Keratinocyte (primary cell): ENCODE measurements around the gene VPS4B. TPM values are rescaled to one million over a fixed set of nuclear protein-coding genes. Genes with fewer than 3 reads are reported as not detected.
A peak's percentile ranks its signal among the peaks of the same experiment; 100 is the strongest.

Experiments
- DNase-seq: peaks from one replicate; pipeline ENCODE4 v3.0.0-alpha.2; 2011; ENCODE audit warnings: low read depth, missing footprints, low spot score
- FAIRE-seq: peaks from 2 replicates; lab custom pipeline; 2011; peaks lifted over from hg19 to GRCh38; lab: Jason Lieb, UNC
- H2AFZ ChIP-seq: 2 replicates; pipeline ENCODE4 v1.6.0; 2012; ENCODE audit warnings: low read length, control low read depth, inconsistent platforms; ENCODE audit not compliant: control insufficient read depth
- H3K27ac ChIP-seq: 2 replicates; pipeline ENCODE4 v1.5.1; 2011; ENCODE audit warnings: low read length; ENCODE audit not compliant: control insufficient read depth, insufficient read depth
- H3K27me3 ChIP-seq: 3 replicates; pipeline ENCODE4 v1.6.0; 2011; ENCODE audit warnings: low read length; ENCODE audit not compliant: control insufficient read depth, insufficient read depth; ENCODE audit errors: extremely low read depth
- H3K36me3 ChIP-seq, 2 experiments: 2 replicates in 1 of 2; 3 replicates in 1 of 2; pipeline ENCODE4 v1.5.1; 2011; ENCODE audit warnings: low read length in 2 of 2, mild to moderate bottlenecking in 1 of 2; ENCODE audit not compliant: control insufficient read depth in 2 of 2, insufficient read depth in 2 of 2; ENCODE audit errors: extremely low read depth in 1 of 2
- H3K4me1 ChIP-seq: 3 replicates; pipeline ENCODE4 v1.5.1; 2011; ENCODE audit warnings: low read length; ENCODE audit not compliant: control insufficient read depth, insufficient read depth; ENCODE audit errors: extremely low read depth
- H3K4me2 ChIP-seq: 3 replicates; pipeline ENCODE4 v1.6.0; 2011; ENCODE audit warnings: low read depth, low read length; ENCODE audit not compliant: control insufficient read depth, insufficient read depth; ENCODE audit errors: extremely low read depth
- H3K4me3 ChIP-seq, 3 experiments: fragments of 200-600 bp in 1 of 3; sonication (generic) in 1 of 3; 2 replicates in 2 of 3; 3 replicates in 1 of 3; pipeline ENCODE4 v1.5.1; 2011 to 2016; ENCODE audit warnings: low read length in 3 of 3, mild to moderate bottlenecking in 3 of 3, control low read depth in 2 of 3, inconsistent platforms in 1 of 3, low read depth in 1 of 3, mixed read lengths in 1 of 3, mixed run types in 1 of 3, moderate library complexity in 1 of 3; ENCODE audit not compliant: control insufficient read depth in 2 of 3, insufficient read depth in 2 of 3; ENCODE audit errors: extremely low read depth in 1 of 3
- H3K79me2 ChIP-seq: 2 replicates; pipeline ENCODE4 v1.6.0; 2012; ENCODE audit warnings: low read length; ENCODE audit not compliant: control insufficient read depth, insufficient read depth
- H3K9ac ChIP-seq: 3 replicates; pipeline ENCODE4 v1.6.0; 2011; ENCODE audit warnings: low read length; ENCODE audit not compliant: control insufficient read depth, insufficient read depth; ENCODE audit errors: extremely low read depth
- H3K9me1 ChIP-seq: 3 replicates; pipeline ENCODE4 v1.6.0; 2011; ENCODE audit warnings: low read length; ENCODE audit not compliant: control insufficient read depth, insufficient read depth; ENCODE audit errors: extremely low read depth
- H3K9me3 ChIP-seq: 2 replicates; pipeline ENCODE4 v1.5.1; 2012; ENCODE audit warnings: low read depth, low read length; ENCODE audit not compliant: control insufficient read depth
- H4K20me1 ChIP-seq: 3 replicates; pipeline ENCODE4 v1.6.0; 2011; ENCODE audit warnings: low read length; ENCODE audit not compliant: control insufficient read depth, insufficient read depth; ENCODE audit errors: extremely low read depth
- CTCF ChIP-seq, 3 experiments: IDR thresholded peaks in 1 of 3; conservative IDR thresholded peaks in 1 of 3; optimal IDR thresholded peaks in 1 of 3; 2 replicates in 2 of 3; 3 replicates in 1 of 3; pipeline versions ENCODE3 to v1.5.1; 2011; ENCODE audit warnings: low read length in 3 of 3, mild to moderate bottlenecking in 3 of 3, moderate library complexity in 2 of 3, control low read depth in 1 of 3, inconsistent platforms in 1 of 3; ENCODE audit not compliant: insufficient read depth in 2 of 3; ENCODE audit errors: extremely low read depth in 1 of 3
- EZH2 ChIP-seq: IDR thresholded peaks from one replicate; pipeline ENCODE4 v1.6.1; 2012; ENCODE audit warnings: inconsistent platforms, mild to moderate bottlenecking, low read length, moderate library complexity
- dilution Hi-C: fragments of 300-500 bp; cut with MboI; formaldehyde crosslinking; loops from one replicate; pipeline ENCODE4 v1.7.0; 2020; ENCODE audit warnings: low sequenced_read_pairs; ENCODE audit not compliant: extremely low pct_ligation_motif_present
- polyA plus RNA-seq, 5 experiments: library from polyadenylated mRNA; depleted of rRNA in 3 of 5; stranded (reverse) in 3 of 5; stranded (forward) in 1 of 5; unstranded in 1 of 5; fragments of >200 nt; gene quantifications; 1 replicate in 1 of 5; 2 replicates in 3 of 5; 3 replicates in 1 of 5; pipeline versions ENCODE4 v1.2.1 to v1.2.3, GENCODE V29; 2011 to 2012; ENCODE audit warnings: missing spikeins in 2 of 5, low read depth in 1 of 5, low replicate concordance in 1 of 5

Gene VPS4B
- polyA plus RNA-seq, 1 donor (not counting 4 experiments of a cell fraction or from before 2014, with no cell fraction given): 65.3 TPM

- Histone ChIP-seq H3K36me3 (no peaks in the 10 kb centered on the region), H3K4me3 (no peak overlapping the region), H2AFZ (no peak overlapping the region), H3K27ac (no peak overlapping the region), H3K4me2 (no peak overlapping the region), H3K4me1 (peaks cover 3% of the 10 kb centered on the region), H3K79me2 (no peaks in the 10 kb centered on the region), H3K9me3 (no peaks in the 10 kb centered on the region), H3K9ac (no peak overlapping the region), H3K9me1 (no peaks in the 10 kb centered on the region), H3K27me3 (no peaks in the 10 kb centered on the region), H4K20me1 (no peaks in the 10 kb centered on the region)
- DNase-seq: no peak
- FAIRE-seq: no peak
- TF ChIP-seq CTCF (optimal IDR thresholded peaks at IDR 0.05 in 1 of 3, IDR thresholded peaks at IDR 0.05 in 1 of 3, conservative IDR thresholded peaks at IDR 0.05 in 1 of 3; ENCODE audit: extremely low read depth in 1 of 3, insufficient read depth in 2 of 3, low read length in 3 of 3) (no peak), EZH2 (no peak)
- dilution Hi-C loops: no loop called here
Measured at GRCh38 chr18:63460414-63460813, 38.1 kb upstream of the VPS4B start.

- DNase-seq (no peak), FAIRE-seq (no peak)
- H4K20me1 ChIP-seq: no peaks in the 10 kb centered on the region
- no peak overlapping the region for H3K4me3 ChIP-seq
- H3K36me3 ChIP-seq: no peaks in the 10 kb centered on the region
- dilution Hi-C loops: no loop called here
- no peak overlapping the region for H3K9ac ChIP-seq
- H3K27me3 ChIP-seq: no peaks in the 10 kb centered on the region
- no peaks in the 10 kb centered on the region for H3K9me3 ChIP-seq
- H3K4me2 ChIP-seq: no peak overlapping the region
- H3K9me1 ChIP-seq: no peaks in the 10 kb centered on the region
- H2AFZ ChIP-seq: peak overlapping the region; percentile 28
- H3K4me1 ChIP-seq: peaks cover 25% of the 10 kb centered on the region
- no peaks in the 10 kb centered on the region for H3K79me2 ChIP-seq
- no peak overlapping the region for H3K27ac ChIP-seq
- TF ChIP-seq EZH2 (no peak), CTCF (optimal IDR thresholded peaks at IDR 0.05 in 1 of 3, IDR thresholded peaks at IDR 0.05 in 1 of 3, conservative IDR thresholded peaks at IDR 0.05 in 1 of 3; ENCODE audit: extremely low read depth in 1 of 3, insufficient read depth in 2 of 3, low read length in 3 of 3) (no peak)
Measured at GRCh38 chr18:63457977-63458376, 35.7 kb upstream of the VPS4B start.
